Measurements from ENCODE around the gene NLRP13. TPM values are rescaled to one million over a fixed set of nuclear protein-coding genes. Genes with fewer than 3 reads are reported as not detected.

The NLRP13 gene
- polyA plus RNA-seq, 1 experiment = not detected

DNA sequence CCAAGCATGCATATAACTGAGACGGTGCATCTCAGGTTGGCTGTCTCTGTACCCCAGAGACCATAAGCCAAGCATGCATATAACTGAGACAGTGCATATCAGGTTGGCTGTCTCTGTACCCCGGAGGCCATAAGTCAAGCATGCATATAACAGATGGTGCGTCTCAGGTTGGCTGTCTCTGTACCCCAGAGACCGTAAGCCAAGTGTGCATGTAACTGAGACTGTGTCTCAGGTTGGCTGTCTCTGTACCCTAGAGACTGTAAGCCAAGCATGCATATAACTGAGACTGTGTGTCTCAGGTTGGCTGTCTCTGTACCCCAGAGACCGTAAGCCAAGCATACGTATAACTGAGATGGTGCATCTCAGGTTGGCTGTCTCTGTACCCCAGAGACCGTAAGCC is 65.0 kb downstream of the NLRP13 start:
- no peak for DNase-seq (ENCODE audit: low read depth)
- Histone ChIP-seq H3K27me3 (ENCODE audit: control insufficient read depth, insufficient read depth, low read length) (no peaks in the 10 kb centered on the region), H3K4me3 (ENCODE audit: low read depth, low read length) (no peak overlapping the region), H3K36me3 (ENCODE audit: control insufficient read depth, insufficient read depth, low read length) (no peaks in the 10 kb centered on the region)
- TF ChIP-seq, protein P1, sequence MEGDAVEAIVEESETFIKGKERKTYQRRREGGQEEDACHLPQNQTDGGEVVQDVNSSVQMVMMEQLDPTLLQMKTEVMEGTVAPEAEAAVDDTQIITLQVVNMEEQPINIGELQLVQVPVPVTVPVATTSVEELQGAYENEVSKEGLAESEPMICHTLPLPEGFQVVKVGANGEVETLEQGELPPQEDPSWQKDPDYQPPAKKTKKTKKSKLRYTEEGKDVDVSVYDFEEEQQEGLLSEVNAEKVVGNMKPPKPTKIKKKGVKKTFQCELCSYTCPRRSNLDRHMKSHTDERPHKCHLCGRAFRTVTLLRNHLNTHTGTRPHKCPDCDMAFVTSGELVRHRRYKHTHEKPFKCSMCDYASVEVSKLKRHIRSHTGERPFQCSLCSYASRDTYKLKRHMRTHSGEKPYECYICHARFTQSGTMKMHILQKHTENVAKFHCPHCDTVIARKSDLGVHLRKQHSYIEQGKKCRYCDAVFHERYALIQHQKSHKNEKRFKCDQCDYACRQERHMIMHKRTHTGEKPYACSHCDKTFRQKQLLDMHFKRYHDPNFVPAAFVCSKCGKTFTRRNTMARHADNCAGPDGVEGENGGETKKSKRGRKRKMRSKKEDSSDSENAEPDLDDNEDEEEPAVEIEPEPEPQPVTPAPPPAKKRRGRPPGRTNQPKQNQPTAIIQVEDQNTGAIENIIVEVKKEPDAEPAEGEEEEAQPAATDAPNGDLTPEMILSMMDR (IDR thresholded peaks at IDR 0.05; ENCODE audit: insufficient read depth, low read depth, low read length) = no peak
- ChIA-PET POLR2A (no interaction called here), CTCF (no interaction called here)

DNA sequence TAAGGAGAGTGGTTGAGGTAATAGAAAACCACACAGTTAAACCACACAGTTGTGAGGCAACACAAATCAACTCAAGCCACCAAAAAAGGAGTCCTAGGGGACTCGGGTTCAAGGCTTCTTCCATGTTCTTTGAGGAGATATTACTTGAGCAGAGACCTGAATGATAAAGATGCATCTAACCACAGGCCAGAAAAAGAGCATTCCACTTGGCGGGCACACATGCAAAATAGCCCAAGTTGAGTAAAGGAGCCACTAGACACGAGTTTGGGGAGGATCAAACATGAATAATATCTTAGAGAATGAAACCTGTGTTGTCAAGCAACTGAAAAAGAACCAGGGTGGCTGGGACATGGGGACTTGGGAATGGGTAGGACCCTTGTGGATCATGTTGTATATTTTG is 65.6 kb downstream of the NLRP13 start:
- DNase-seq (ENCODE audit: low read depth) = no peak
- no peak overlapping the region for H3K4me3 ChIP-seq (ENCODE audit: low read depth, low read length)
- ChIA-PET POLR2A (no interaction called here), CTCF (no interaction called here)
- TF ChIP-seq, protein P1 (IDR thresholded peaks at IDR 0.05; ENCODE audit: insufficient read depth, low read depth, low read length) = no peak
- no peaks in the 10 kb centered on the region for H3K36me3 ChIP-seq (ENCODE audit: control insufficient read depth, insufficient read depth, low read length)
- H3K27me3 ChIP-seq (ENCODE audit: control insufficient read depth, insufficient read depth, low read length) = no peaks in the 10 kb centered on the region

DNA sequence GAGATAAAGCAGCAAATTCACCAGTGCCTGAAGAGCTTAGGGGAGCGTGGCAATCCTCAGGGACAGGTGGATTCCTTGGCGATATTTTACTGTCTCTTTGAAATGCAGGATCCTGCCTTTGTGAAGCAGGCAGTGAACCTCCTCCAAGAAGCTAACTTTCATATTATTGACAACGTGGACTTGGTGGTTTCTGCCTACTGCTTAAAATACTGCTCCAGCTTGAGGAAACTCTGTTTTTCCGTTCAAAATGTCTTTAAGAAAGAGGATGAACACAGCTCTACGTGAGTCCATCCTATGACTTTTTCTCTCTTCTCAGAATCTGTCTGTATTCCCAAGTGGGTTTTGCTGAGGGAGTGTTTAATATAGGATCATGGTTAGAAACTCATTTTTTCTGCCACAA is 73.2 kb downstream of the NLRP13 start:
- CTCF ChIA-PET = interaction anchor here (0.5 to 1.4 kb wide), 2 partner anchors 9 to 634 kb away, joined by 3 read pairs; no protein-coding TSS in a partner anchor
- no peak overlapping the region for H3K4me3 ChIP-seq (ENCODE audit: low read depth, low read length)
- DNase-seq (ENCODE audit: low read depth) = no peak
- H3K36me3 ChIP-seq (ENCODE audit: control insufficient read depth, insufficient read depth, low read length) = no peaks in the 10 kb centered on the region
- TF ChIP-seq, protein P1 (IDR thresholded peaks at IDR 0.05; ENCODE audit: insufficient read depth, low read depth, low read length) = no peak
- no peaks in the 10 kb centered on the region for H3K27me3 ChIP-seq (ENCODE audit: control insufficient read depth, insufficient read depth, low read length)
- POLR2A ChIA-PET = no interaction called here

DNA sequence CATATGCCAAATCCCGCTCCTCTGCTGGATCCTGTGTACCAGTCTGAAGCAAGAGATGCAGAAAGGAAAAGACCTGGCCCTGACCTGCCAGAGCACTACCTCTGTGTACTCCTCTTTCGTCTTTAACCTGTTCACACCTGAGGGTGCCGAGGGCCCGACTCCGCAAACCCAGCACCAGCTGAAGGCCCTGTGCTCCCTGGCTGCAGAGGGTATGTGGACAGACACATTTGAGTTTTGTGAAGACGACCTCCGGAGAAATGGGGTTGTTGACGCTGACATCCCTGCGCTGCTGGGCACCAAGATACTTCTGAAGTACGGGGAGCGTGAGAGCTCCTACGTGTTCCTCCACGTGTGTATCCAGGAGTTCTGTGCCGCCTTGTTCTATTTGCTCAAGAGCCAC is 73.7 kb downstream of the NLRP13 start:
- ChIA-PET POLR2A (no interaction called here), CTCF (interaction anchor here (0.5 to 1.4 kb wide), 3 partner anchors 9 to 1182 kb away, joined by 3 to 4 read pairs (median 3); no protein-coding TSS in a partner anchor)
- DNase-seq (ENCODE audit: low read depth) = no peak
- no peak overlapping the region for H3K4me3 ChIP-seq (ENCODE audit: low read depth, low read length)
- H3K27me3 ChIP-seq (ENCODE audit: control insufficient read depth, insufficient read depth, low read length) = no peaks in the 10 kb centered on the region
- H3K36me3 ChIP-seq (ENCODE audit: control insufficient read depth, insufficient read depth, low read length) = no peaks in the 10 kb centered on the region
- TF ChIP-seq, protein P1 (IDR thresholded peaks at IDR 0.05; ENCODE audit: insufficient read depth, low read depth, low read length) = no peak

DNA sequence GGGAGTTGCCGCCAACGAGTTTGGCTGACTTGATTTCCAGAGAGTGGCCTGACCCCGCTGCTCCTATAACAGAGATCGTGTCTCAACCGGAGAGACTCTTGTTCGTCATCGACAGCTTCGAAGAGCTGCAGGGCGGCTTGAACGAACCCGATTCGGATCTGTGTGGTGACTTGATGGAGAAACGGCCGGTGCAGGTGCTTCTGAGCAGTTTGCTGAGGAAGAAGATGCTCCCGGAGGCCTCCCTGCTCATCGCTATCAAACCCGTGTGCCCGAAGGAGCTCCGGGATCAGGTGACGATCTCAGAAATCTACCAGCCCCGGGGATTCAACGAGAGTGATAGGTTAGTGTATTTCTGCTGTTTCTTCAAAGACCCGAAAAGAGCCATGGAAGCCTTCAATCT is 74.2 kb downstream of the NLRP13 start:
- Histone ChIP-seq H3K4me3 (ENCODE audit: low read depth, low read length) (no peak overlapping the region), H3K27me3 (ENCODE audit: control insufficient read depth, insufficient read depth, low read length) (no peaks in the 10 kb centered on the region), H3K36me3 (ENCODE audit: control insufficient read depth, insufficient read depth, low read length) (no peaks in the 10 kb centered on the region)
- DNase-seq (ENCODE audit: low read depth) = no peak
- CTCF ChIA-PET = interaction anchor here (0.5 to 1.4 kb wide), 2 partner anchors 8 to 1182 kb away, joined by 3 to 4 read pairs; no protein-coding TSS in a partner anchor
- TF ChIP-seq, protein P1 (IDR thresholded peaks at IDR 0.05; ENCODE audit: insufficient read depth, low read depth, low read length) = no peak
- POLR2A ChIA-PET = no interaction called here
